ENCODE measurements around the gene TRAPPC12. TPM values are rescaled to one million over a fixed set of nuclear protein-coding genes. Genes with fewer than 3 reads are reported as not detected.

Gene TRAPPC12
- total RNA-seq, 1 experiment from 2014 or later, result 86.2 TPM

- Histone ChIP-seq H3K9me2 (replicated peaks; ENCODE audit: low read length) (no peaks in the 10 kb centered on the region), H3F3A (ENCODE audit: low read length, unreplicated experiment) (no peaks in the 10 kb centered on the region), H3K36me3 (ENCODE audit: low read depth, low read length) (no peaks in the 10 kb centered on the region), H3K27me3 (ENCODE audit: low read length) (no peaks in the 10 kb centered on the region), H3K4me1 (ENCODE audit: insufficient read depth, low read length) (no peaks in the 10 kb centered on the region), H4K20me1 (ENCODE audit: low read length) (no peaks in the 10 kb centered on the region), H3K4me3 (ENCODE audit: low read length) (no peak overlapping the region), H3K4me2 (ENCODE audit: low read length) (no peak overlapping the region), H3K9ac (ENCODE audit: low read length) (no peak overlapping the region), H2AFZ (ENCODE audit: low read length) (no peak overlapping the region), H3K9me3 (ENCODE audit: low read length) (no peaks in the 10 kb centered on the region), H3K27ac (ENCODE audit: low read length) (no peak overlapping the region), H3K79me2 (ENCODE audit: low read length) (no peaks in the 10 kb centered on the region)
- no TSS peak for BruUV-seq (replicated peaks)
- DNase-seq (no peak), ATAC-seq (no peak)
- no peak for TF ChIP-seq EZH2 (IDR thresholded peaks at IDR 0.05; ENCODE audit: low read length, unreplicated experiment)
- no peak for TF ChIP-seq EZH2phosphoT487 (IDR thresholded peaks at IDR 0.05; ENCODE audit: borderline replicate concordance, low read length)
- no peak for TF ChIP-seq CTCF (conservative IDR thresholded peaks at IDR 0.05; ENCODE audit: low read depth, low read length)
- ChIA-PET POLR2A (ENCODE audit: unreplicated experiment) (no interaction called here), CTCF (no interaction called here)
- intact Hi-C loops (cut with micrococcal nuclease), result no loop called here
Observed at GRCh38 chr2:3343012-3343411, 36.5 kb upstream of the TRAPPC12 start.

- no peak for ATAC-seq
- Histone ChIP-seq H4K20me1 (ENCODE audit: low read length) (no peaks in the 10 kb centered on the region), H3K4me3 (ENCODE audit: low read length) (no peak overlapping the region), H3K4me2 (ENCODE audit: low read length) (no peak overlapping the region), H3K9me2 (replicated peaks; ENCODE audit: low read length) (no peaks in the 10 kb centered on the region), H3K27ac (ENCODE audit: low read length) (no peak overlapping the region), H3K36me3 (ENCODE audit: low read depth, low read length) (no peaks in the 10 kb centered on the region), H3K4me1 (ENCODE audit: insufficient read depth, low read length) (no peaks in the 10 kb centered on the region), H3K79me2 (ENCODE audit: low read length) (no peaks in the 10 kb centered on the region), H2AFZ (ENCODE audit: low read length) (no peak overlapping the region), H3K27me3 (ENCODE audit: low read length) (no peaks in the 10 kb centered on the region), H3F3A (ENCODE audit: low read length, unreplicated experiment) (no peaks in the 10 kb centered on the region), H3K9ac (ENCODE audit: low read length) (no peak overlapping the region), H3K9me3 (ENCODE audit: low read length) (no peaks in the 10 kb centered on the region)
- no peak for DNase-seq
- BruUV-seq (replicated peaks), result no TSS peak
- ChIA-PET POLR2A (ENCODE audit: unreplicated experiment) (no interaction called here), CTCF (no interaction called here)
- intact Hi-C loops (cut with micrococcal nuclease), result no loop called here
- no peak for TF ChIP-seq EZH2phosphoT487 (IDR thresholded peaks at IDR 0.05; ENCODE audit: borderline replicate concordance, low read length)
- TF ChIP-seq CTCF (conservative IDR thresholded peaks at IDR 0.05; ENCODE audit: low read depth, low read length), result no peak
- no peak for TF ChIP-seq EZH2 (IDR thresholded peaks at IDR 0.05; ENCODE audit: low read length, unreplicated experiment)
Observed at GRCh38 chr2:3344897-3345296, 34.6 kb upstream of the TRAPPC12 start.

GRCh38 chr2:3345621-3346020 is 33.9 kb upstream of the TRAPPC12 start:
- ChIA-PET CTCF (no interaction called here), POLR2A (ENCODE audit: unreplicated experiment) (no interaction called here)
- no peak for DNase-seq
- Histone ChIP-seq H3K27me3 (ENCODE audit: low read length) (no peaks in the 10 kb centered on the region), H3K9me3 (ENCODE audit: low read length) (no peaks in the 10 kb centered on the region), H3K4me1 (ENCODE audit: insufficient read depth, low read length) (no peaks in the 10 kb centered on the region), H3F3A (ENCODE audit: low read length, unreplicated experiment) (no peaks in the 10 kb centered on the region), H3K9me2 (replicated peaks; ENCODE audit: low read length) (no peaks in the 10 kb centered on the region), H3K36me3 (ENCODE audit: low read depth, low read length) (no peaks in the 10 kb centered on the region), H3K27ac (ENCODE audit: low read length) (no peak overlapping the region), H3K79me2 (ENCODE audit: low read length) (no peaks in the 10 kb centered on the region), H3K9ac (ENCODE audit: low read length) (no peak overlapping the region), H2AFZ (ENCODE audit: low read length) (no peak overlapping the region), H4K20me1 (ENCODE audit: low read length) (no peaks in the 10 kb centered on the region), H3K4me2 (ENCODE audit: low read length) (no peak overlapping the region), H3K4me3 (ENCODE audit: low read length) (no peak overlapping the region)
- no TSS peak for BruUV-seq (replicated peaks)
- TF ChIP-seq EZH2 (IDR thresholded peaks at IDR 0.05; ENCODE audit: low read length, unreplicated experiment) (no peak), CTCF (conservative IDR thresholded peaks at IDR 0.05; ENCODE audit: low read depth, low read length) (no peak), EZH2phosphoT487 (IDR thresholded peaks at IDR 0.05; ENCODE audit: borderline replicate concordance, low read length) (no peak)
- ATAC-seq, result no peak
- intact Hi-C loops (cut with micrococcal nuclease), result no loop called here

All from PC-3 (cell line).